C4-2B (cell line): ENCODE results near the gene CPEB4.

Experiments used
- CTCF ChIP-seq: fragments of 450-650 bp; conservative IDR thresholded peaks from 2 replicates; pipeline ENCODE4 v1.5.1; 2017; ENCODE audit warnings: mild to moderate bottlenecking
- ZFX ChIP-seq: fragments of 450-650 bp; IDR thresholded peaks from 2 replicates; pipeline ENCODE4 v1.6.1; 2017

- TF ChIP-seq CTCF: no peak
- no peak for TF ChIP-seq ZFX
Measured at GRCh38 chr5:173903396-173904140, 15.4 kb downstream of the CPEB4 start.
